HEK293 (cell line): ENCODE measurements around the gene VCL.

Source experiments
- ATF2 ChIP-seq: fragments of 450-650 bp; formaldehyde crosslinking; IDR thresholded peaks from 2 replicates; pipeline ENCODE4 v1.5.1; 2016; ENCODE audit warnings: missing biosample characterization, missing genetic modification characterization, low read depth
- FEZF1 ChIP-seq: fragments of 450-650 bp; formaldehyde crosslinking; IDR thresholded peaks from 2 replicates; pipeline ENCODE4 v1.5.1; 2016; ENCODE audit warnings: missing biosample characterization, missing genetic modification characterization
- GLIS1 ChIP-seq: fragments of 450-650 bp; formaldehyde crosslinking; IDR thresholded peaks from 2 replicates; pipeline ENCODE4 v1.5.1; 2016; ENCODE audit warnings: missing biosample characterization, missing genetic modification characterization
- OVOL3 ChIP-seq: fragments of 450-650 bp; formaldehyde crosslinking; IDR thresholded peaks from 2 replicates; pipeline ENCODE4 v1.5.1; 2016; ENCODE audit warnings: missing biosample characterization, missing genetic modification characterization
- YY1 ChIP-seq: fragments of 450-650 bp; formaldehyde crosslinking; IDR thresholded peaks from 2 replicates; pipeline ENCODE4 v1.5.1; 2018; ENCODE audit warnings: missing biosample characterization, missing genetic modification characterization
- ZBTB48 ChIP-seq: fragments of 450-650 bp; formaldehyde crosslinking; IDR thresholded peaks from 2 replicates; pipeline ENCODE4 v1.5.1; 2016; ENCODE audit warnings: missing biosample characterization, missing genetic modification characterization
- ZIC2 ChIP-seq: fragments of 450-650 bp; formaldehyde crosslinking; IDR thresholded peaks from 2 replicates; pipeline ENCODE4 v1.5.1; 2016; ENCODE audit warnings: missing biosample characterization, missing genetic modification characterization
- ZNF133 ChIP-seq: fragments of 450-650 bp; formaldehyde crosslinking; IDR thresholded peaks from 2 replicates; pipeline ENCODE4 v1.5.1; 2016; ENCODE audit warnings: missing biosample characterization, missing genetic modification characterization
- ZNF16 ChIP-seq: fragments of 450-650 bp; formaldehyde crosslinking; IDR thresholded peaks from 2 replicates; pipeline ENCODE4 v1.5.1; 2016; ENCODE audit warnings: low read depth, missing biosample characterization, missing genetic modification characterization
- ZNF202 ChIP-seq: fragments of 450-650 bp; formaldehyde crosslinking; IDR thresholded peaks from 2 replicates; pipeline ENCODE4 v1.5.1; 2016; ENCODE audit warnings: missing biosample characterization, missing genetic modification characterization, borderline replicate concordance
- ZNF24 ChIP-seq: fragments of 450-650 bp; formaldehyde crosslinking; IDR thresholded peaks from 2 replicates; pipeline ENCODE4 v1.5.1; 2016; ENCODE audit warnings: missing biosample characterization, missing genetic modification characterization
- ZNF350 ChIP-seq: fragments of 450-650 bp; formaldehyde crosslinking; IDR thresholded peaks from 2 replicates; pipeline ENCODE4 v1.5.0; 2017; ENCODE audit warnings: missing biosample characterization, mild to moderate bottlenecking, missing genetic modification characterization
- ZNF391 ChIP-seq: fragments of 450-650 bp; formaldehyde crosslinking; IDR thresholded peaks from 2 replicates; pipeline ENCODE4 v1.5.1; 2016; ENCODE audit warnings: low read depth, missing biosample characterization, missing genetic modification characterization, borderline replicate concordance
- ZNF416 ChIP-seq: fragments of 450-650 bp; formaldehyde crosslinking; IDR thresholded peaks from 2 replicates; pipeline ENCODE4 v1.5.1; 2016; ENCODE audit warnings: missing biosample characterization, missing genetic modification characterization
- ZNF423 ChIP-seq: fragments of 450-650 bp; formaldehyde crosslinking; IDR thresholded peaks from 2 replicates; pipeline ENCODE4 v1.5.1; 2016; ENCODE audit warnings: missing biosample characterization, missing genetic modification characterization
- ZNF521 ChIP-seq: fragments of 450-650 bp; formaldehyde crosslinking; IDR thresholded peaks from 2 replicates; pipeline ENCODE4 v1.5.1; 2017; ENCODE audit warnings: missing biosample characterization, mild to moderate bottlenecking, missing genetic modification characterization
- ZNF560 ChIP-seq: fragments of 450-650 bp; formaldehyde crosslinking; IDR thresholded peaks from 2 replicates; pipeline ENCODE4 v1.5.1; 2017; ENCODE audit warnings: missing biosample characterization, missing genetic modification characterization, borderline replicate concordance
- ZNF571 ChIP-seq: fragments of 450-650 bp; formaldehyde crosslinking; IDR thresholded peaks from 2 replicates; pipeline ENCODE4 v1.5.0; 2017; ENCODE audit warnings: missing biosample characterization, missing genetic modification characterization
- ZNF645 ChIP-seq: fragments of 450-650 bp; formaldehyde crosslinking; IDR thresholded peaks from 2 replicates; pipeline ENCODE4; 2016; ENCODE audit warnings: missing biosample characterization, missing genetic modification characterization
- ZNF670 ChIP-seq: fragments of 450-650 bp; formaldehyde crosslinking; IDR thresholded peaks from 2 replicates; pipeline ENCODE4 v1.5.1; 2016; ENCODE audit warnings: missing biosample characterization, missing genetic modification characterization, low read depth
- ZNF837 ChIP-seq: fragments of 450-650 bp; formaldehyde crosslinking; IDR thresholded peaks from 2 replicates; pipeline ENCODE4 v1.5.1; 2016; ENCODE audit warnings: missing biosample characterization, missing genetic modification characterization
- TF ChIP-seq, protein P1 (sequence below): fragments of 450-650 bp; formaldehyde crosslinking; IDR thresholded peaks from 2 replicates; pipeline ENCODE4 v1.5.1; 2016; ENCODE audit warnings: missing biosample characterization, missing genetic modification characterization
- TF ChIP-seq, protein P2 (sequence below): fragments of 450-650 bp; formaldehyde crosslinking; IDR thresholded peaks from 2 replicates; pipeline ENCODE4 v1.5.1; 2016; ENCODE audit warnings: missing biosample characterization, missing genetic modification characterization, borderline replicate concordance
- TF ChIP-seq, protein P3 (sequence below): sonication (generic); formaldehyde crosslinking; IDR thresholded peaks from 2 replicates; pipeline ENCODE4 v1.8.1; 2022; ENCODE audit warnings: mild to moderate bottlenecking, moderate library complexity, missing genetic modification reagents
- TF ChIP-seq, protein P4 (sequence below): fragments of 450-650 bp; formaldehyde crosslinking; IDR thresholded peaks from 2 replicates; pipeline ENCODE4 v1.5.1; 2017; ENCODE audit warnings: missing biosample characterization, mild to moderate bottlenecking, missing genetic modification characterization, moderate library complexity

Gene VCL

GRCh38 chr10:73998929-73999691 lies 1.2 kb downstream of the VCL start (continued):
- TF ChIP-seq, protein P1, sequence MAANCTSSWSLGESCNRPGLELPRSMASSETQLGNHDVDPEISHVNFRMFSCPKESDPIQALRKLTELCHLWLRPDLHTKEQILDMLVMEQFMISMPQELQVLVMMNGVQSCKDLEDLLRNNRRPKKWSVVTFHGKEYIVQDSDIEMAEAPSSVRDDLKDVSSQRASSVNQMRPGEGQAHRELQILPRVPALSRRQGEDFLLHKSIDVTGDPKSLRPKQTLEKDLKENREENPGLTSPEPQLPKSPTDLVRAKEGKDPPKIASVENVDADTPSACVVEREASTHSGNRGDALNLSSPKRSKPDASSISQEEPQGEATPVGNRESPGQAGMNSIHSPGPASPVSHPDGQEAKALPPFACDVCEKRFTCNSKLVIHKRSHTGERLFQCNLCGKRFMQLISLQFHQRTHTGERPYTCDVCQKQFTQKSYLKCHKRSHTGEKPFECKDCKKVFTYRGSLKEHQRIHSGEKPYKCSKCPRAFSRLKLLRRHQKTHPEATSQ (tag by site-specific recombination): no peak
- TF ChIP-seq ZNF670 (no peak), ZNF350 (tag by site-specific recombination) (no peak), ZNF560 (tag by site-specific recombination) (no peak), ZNF645 (tag by site-specific recombination) (no peak), ATF2 (no peak), ZNF24 (tag by site-specific recombination) (peak; percentile 70; the same call in 1 of the 2 replicates), YY1 (tag by site-specific recombination) (peak; percentile 14; the same call in 1 of the 2 replicates), GLIS1 (tag by site-specific recombination) (peak; percentile 98), ZNF16 (no peak), ZIC2 (tag by site-specific recombination) (peak; percentile 71), ZNF202 (tag by site-specific recombination) (no peak), OVOL3 (tag by site-specific recombination) (no peak), ZNF423 (no peak), ZNF521 (tag by site-specific recombination) (no peak), ZNF391 (peak; percentile 47; the same call in 1 of the 2 replicates), ZNF133 (tag by site-specific recombination) (no peak), ZNF571 (tag by site-specific recombination) (no peak), FEZF1 (tag by site-specific recombination) (no peak), ZNF837 (tag by site-specific recombination) (no peak), ZBTB48 (tag by site-specific recombination) (no peak; the same call in 1 of the 2 replicates), ZNF416 (tag by site-specific recombination) (no peak)
- TF ChIP-seq, protein P2, sequence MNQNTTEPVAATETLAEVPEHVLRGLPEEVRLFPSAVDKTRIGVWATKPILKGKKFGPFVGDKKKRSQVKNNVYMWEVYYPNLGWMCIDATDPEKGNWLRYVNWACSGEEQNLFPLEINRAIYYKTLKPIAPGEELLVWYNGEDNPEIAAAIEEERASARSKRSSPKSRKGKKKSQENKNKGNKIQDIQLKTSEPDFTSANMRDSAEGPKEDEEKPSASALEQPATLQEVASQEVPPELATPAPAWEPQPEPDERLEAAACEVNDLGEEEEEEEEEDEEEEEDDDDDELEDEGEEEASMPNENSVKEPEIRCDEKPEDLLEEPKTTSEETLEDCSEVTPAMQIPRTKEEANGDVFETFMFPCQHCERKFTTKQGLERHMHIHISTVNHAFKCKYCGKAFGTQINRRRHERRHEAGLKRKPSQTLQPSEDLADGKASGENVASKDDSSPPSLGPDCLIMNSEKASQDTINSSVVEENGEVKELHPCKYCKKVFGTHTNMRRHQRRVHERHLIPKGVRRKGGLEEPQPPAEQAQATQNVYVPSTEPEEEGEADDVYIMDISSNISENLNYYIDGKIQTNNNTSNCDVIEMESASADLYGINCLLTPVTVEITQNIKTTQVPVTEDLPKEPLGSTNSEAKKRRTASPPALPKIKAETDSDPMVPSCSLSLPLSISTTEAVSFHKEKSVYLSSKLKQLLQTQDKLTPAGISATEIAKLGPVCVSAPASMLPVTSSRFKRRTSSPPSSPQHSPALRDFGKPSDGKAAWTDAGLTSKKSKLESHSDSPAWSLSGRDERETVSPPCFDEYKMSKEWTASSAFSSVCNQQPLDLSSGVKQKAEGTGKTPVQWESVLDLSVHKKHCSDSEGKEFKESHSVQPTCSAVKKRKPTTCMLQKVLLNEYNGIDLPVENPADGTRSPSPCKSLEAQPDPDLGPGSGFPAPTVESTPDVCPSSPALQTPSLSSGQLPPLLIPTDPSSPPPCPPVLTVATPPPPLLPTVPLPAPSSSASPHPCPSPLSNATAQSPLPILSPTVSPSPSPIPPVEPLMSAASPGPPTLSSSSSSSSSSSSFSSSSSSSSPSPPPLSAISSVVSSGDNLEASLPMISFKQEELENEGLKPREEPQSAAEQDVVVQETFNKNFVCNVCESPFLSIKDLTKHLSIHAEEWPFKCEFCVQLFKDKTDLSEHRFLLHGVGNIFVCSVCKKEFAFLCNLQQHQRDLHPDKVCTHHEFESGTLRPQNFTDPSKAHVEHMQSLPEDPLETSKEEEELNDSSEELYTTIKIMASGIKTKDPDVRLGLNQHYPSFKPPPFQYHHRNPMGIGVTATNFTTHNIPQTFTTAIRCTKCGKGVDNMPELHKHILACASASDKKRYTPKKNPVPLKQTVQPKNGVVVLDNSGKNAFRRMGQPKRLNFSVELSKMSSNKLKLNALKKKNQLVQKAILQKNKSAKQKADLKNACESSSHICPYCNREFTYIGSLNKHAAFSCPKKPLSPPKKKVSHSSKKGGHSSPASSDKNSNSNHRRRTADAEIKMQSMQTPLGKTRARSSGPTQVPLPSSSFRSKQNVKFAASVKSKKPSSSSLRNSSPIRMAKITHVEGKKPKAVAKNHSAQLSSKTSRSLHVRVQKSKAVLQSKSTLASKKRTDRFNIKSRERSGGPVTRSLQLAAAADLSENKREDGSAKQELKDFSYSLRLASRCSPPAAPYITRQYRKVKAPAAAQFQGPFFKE (tag by site-specific recombination): no peak
- TF ChIP-seq, protein P3, sequence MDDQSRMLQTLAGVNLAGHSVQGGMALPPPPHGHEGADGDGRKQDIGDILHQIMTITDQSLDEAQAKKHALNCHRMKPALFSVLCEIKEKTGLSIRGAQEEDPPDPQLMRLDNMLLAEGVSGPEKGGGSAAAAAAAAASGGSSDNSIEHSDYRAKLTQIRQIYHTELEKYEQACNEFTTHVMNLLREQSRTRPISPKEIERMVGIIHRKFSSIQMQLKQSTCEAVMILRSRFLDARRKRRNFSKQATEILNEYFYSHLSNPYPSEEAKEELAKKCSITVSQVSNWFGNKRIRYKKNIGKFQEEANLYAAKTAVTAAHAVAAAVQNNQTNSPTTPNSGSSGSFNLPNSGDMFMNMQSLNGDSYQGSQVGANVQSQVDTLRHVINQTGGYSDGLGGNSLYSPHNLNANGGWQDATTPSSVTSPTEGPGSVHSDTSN (CRISPR knock-in tag): no peak
- TF ChIP-seq, protein P4, sequence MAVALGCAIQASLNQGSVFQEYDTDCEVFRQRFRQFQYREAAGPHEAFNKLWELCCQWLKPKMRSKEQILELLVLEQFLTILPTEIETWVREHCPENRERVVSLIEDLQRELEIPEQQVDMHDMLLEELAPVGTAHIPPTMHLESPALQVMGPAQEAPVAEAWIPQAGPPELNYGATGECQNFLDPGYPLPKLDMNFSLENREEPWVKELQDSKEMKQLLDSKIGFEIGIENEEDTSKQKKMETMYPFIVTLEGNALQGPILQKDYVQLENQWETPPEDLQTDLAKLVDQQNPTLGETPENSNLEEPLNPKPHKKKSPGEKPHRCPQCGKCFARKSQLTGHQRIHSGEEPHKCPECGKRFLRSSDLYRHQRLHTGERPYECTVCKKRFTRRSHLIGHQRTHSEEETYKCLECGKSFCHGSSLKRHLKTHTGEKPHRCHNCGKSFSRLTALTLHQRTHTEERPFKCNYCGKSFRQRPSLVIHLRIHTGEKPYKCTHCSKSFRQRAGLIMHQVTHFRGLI: peak; percentile 96
